ENCODE measurements around the gene EIF4E1B. TPM values are rescaled to one million over a fixed set of nuclear protein-coding genes. Genes with fewer than 3 reads are reported as not detected.
A peak's percentile ranks its signal among the peaks of the same experiment; 100 is the strongest.

Gene EIF4E1B
- total RNA-seq, 4 donors from 2014 or later = not detected

DNA sequence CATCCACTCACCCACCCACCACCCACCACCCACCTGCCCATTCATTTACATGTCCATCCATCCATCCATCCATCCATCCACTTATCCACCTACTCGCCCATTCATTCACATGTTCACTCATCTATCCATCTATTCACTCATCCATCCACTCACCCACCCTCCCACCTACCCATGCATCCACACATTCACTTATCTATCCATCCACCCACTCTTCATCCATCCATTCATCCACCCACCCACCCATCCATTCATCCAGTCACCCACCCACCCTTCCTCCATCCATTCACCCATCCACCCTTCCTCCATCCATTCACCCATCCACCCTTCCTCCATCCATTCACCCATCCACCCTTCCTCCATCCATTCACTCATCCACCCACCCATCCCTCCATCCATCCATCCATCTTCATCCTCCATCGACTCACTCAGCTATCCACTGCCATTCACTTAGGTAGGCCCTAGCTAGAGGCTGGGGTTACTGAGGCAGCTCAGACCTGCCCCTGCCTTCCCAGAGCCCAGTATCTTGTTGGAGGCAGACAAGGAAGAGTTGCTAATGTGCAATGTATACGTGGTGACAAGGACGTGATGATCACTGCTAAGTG is 29.5 kb downstream of the EIF4E1B start:
- H3K9me3 ChIP-seq = no peaks in the 10 kb centered on the region
- H3K36me3 ChIP-seq = peaks cover 8 to 9% of the 10 kb centered on the region in 2 donors
- DNase-seq = no peak
- H3K27me3 ChIP-seq = no peaks in the 10 kb centered on the region
- H3K27ac ChIP-seq = no peak overlapping the region
- no peak overlapping the region for H3K4me3 ChIP-seq (replicated peaks in 1 of 3)
- 69 to 72% methylated on average over 4 of the region's 4 CpGs for WGBS, 2 donors
- intact Hi-C loops (cut with DNase I) = loop anchor here (5.0 kb wide), 1 partner anchor 243 kb away; the partner anchor contains the start of gene CLTB
- H3K4me1 ChIP-seq = peaks cover 0 to 5% of the 10 kb centered on the region in 2 donors
- TF ChIP-seq, protein P1, sequence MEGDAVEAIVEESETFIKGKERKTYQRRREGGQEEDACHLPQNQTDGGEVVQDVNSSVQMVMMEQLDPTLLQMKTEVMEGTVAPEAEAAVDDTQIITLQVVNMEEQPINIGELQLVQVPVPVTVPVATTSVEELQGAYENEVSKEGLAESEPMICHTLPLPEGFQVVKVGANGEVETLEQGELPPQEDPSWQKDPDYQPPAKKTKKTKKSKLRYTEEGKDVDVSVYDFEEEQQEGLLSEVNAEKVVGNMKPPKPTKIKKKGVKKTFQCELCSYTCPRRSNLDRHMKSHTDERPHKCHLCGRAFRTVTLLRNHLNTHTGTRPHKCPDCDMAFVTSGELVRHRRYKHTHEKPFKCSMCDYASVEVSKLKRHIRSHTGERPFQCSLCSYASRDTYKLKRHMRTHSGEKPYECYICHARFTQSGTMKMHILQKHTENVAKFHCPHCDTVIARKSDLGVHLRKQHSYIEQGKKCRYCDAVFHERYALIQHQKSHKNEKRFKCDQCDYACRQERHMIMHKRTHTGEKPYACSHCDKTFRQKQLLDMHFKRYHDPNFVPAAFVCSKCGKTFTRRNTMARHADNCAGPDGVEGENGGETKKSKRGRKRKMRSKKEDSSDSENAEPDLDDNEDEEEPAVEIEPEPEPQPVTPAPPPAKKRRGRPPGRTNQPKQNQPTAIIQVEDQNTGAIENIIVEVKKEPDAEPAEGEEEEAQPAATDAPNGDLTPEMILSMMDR (IDR thresholded peaks at IDR 0.05) = no peak
- no peak for TF ChIP-seq POLR2A (IDR thresholded peaks at IDR 0.05)

DNA sequence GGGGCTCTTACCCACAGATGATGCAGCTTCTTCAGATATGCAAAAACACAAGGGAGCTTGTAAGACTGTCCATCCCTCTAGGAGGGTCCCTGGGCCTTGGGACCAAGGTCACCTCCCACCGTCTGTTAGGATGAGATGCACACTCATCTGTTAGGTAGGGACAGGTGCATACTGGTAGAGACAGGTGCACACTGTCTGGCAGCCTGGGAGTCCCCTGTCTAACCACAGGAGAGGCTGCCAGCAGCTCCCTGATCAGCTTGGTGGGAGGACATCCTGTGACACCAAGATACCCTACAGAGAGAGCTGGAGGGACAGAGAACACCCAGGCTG is 30.0 kb downstream of the EIF4E1B start:
- Histone ChIP-seq H3K9me3 (no peaks in the 10 kb centered on the region), H3K4me3 (replicated peaks in 1 of 3) (no peak overlapping the region), H3K27me3 (no peaks in the 10 kb centered on the region), H3K4me1 (peaks cover 0 to 5% of the 10 kb centered on the region in 2 donors), H3K36me3 (peaks cover 8 to 9% of the 10 kb centered on the region in 2 donors), H3K27ac (no peak overlapping the region)
- intact Hi-C loops (cut with DNase I) = no loop called here
- 33 to 83% methylated on average over 1 of the region's 1 CpG for WGBS, 2 donors
- no peak for DNase-seq
- TF ChIP-seq POLR2A (IDR thresholded peaks at IDR 0.05) = no peak
- TF ChIP-seq, protein P1 (IDR thresholded peaks at IDR 0.05) = no peak

DNA sequence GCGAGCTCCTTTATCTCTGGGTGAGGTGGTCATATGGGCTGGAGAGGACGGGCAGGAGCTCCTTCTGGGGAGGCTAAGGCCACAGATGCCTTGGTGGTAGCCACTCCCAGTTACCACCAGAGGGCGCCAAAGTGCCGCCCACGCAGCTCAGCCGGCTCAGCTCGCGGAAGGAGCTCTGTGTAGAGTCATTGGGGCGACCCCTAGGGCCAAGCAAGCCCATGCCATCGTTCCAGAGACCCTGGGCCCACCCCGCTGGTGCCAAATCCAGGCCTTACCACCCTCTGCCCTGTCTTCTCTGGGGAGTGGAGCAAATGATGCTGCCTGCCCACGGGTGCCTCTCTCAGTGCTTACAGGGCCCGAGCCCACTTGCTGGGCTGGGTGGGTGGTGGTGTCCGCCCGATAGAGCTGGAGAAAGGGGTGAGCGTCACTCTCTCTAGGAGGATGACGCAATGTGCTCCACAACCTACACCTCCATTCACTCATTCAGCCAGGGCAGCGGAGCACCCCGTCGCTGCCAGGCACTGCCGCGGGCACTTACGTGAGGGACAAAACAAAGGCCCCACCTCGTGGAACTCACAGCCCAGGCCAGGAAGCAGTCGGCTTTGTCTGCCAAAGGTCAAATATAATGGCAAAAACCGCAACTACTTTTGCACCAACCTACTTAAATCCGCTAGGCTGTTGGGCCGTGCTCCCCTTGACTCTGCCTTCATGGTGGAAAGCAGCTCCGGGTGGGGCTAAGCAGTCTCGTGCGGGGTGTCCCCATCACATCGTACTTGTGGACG is 30.6 kb downstream of the EIF4E1B start:
- Histone ChIP-seq H3K27me3 (no peaks in the 10 kb centered on the region), H3K9me3 (no peaks in the 10 kb centered on the region), H3K36me3 (peaks cover 8 to 9% of the 10 kb centered on the region in 2 donors), H3K4me3 (replicated peaks in 1 of 3) (no peak overlapping the region), H3K27ac (no peak overlapping the region), H3K4me1 (peaks cover 0 to 5% of the 10 kb centered on the region in 2 donors)
- WGBS, 2 donors = 69 to 81% methylated on average over 14 to 23 of the region's 33 CpGs
- TF ChIP-seq POLR2A (IDR thresholded peaks at IDR 0.05) = no peak
- TF ChIP-seq, protein P1 (IDR thresholded peaks at IDR 0.05) = peak; percentile 77 to 99 (median 90)
- DNase-seq = peak; percentile 63 to 72
- intact Hi-C loops (cut with DNase I) = no loop called here

DNA sequence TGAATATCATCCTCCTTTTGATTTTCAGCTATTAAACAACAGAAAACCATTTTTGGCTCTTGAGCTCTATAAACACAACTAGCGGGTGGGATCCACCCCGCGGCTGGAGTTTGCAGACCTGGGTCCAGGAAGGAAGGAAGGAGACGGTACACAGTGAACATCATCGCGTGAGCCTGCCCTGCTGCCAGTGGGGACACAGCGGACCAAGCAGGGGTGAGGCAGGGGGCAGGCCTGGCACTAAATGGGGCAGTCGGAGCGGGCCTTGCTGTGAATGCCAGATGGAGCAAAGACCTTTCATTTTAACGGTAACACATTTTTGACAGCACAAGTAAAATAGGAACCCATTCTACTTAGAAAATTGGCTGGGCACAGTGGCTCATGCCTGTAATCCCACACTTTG is 31.2 kb downstream of the EIF4E1B start:
- peaks cover 0 to 5% of the 10 kb centered on the region in 2 donors for H3K4me1 ChIP-seq
- intact Hi-C loops (cut with DNase I) = no loop called here
- H3K27me3 ChIP-seq = no peaks in the 10 kb centered on the region
- H3K27ac ChIP-seq = no peak overlapping the region
- TF ChIP-seq, protein P1 (IDR thresholded peaks at IDR 0.05) = no peak
- no peak for TF ChIP-seq POLR2A (IDR thresholded peaks at IDR 0.05)
- DNase-seq = no peak
- 80 to 84% methylated on average over 10 of the region's 10 CpGs for WGBS, 2 donors
- no peaks in the 10 kb centered on the region for H3K9me3 ChIP-seq
- no peak overlapping the region for H3K4me3 ChIP-seq (replicated peaks in 1 of 3)
- H3K36me3 ChIP-seq = peaks cover 6% of the 10 kb centered on the region in 2 donors

Data from thyroid gland (tissue), 4 donors.